Measurements from ENCODE around the gene NIP7.
"Not testable (repeated sequence)": the region's sequence is repeated elsewhere in the genome, so short reads cannot be mapped to it uniquely, and the experiment has no call there.

NIP7 gene

DNA sequence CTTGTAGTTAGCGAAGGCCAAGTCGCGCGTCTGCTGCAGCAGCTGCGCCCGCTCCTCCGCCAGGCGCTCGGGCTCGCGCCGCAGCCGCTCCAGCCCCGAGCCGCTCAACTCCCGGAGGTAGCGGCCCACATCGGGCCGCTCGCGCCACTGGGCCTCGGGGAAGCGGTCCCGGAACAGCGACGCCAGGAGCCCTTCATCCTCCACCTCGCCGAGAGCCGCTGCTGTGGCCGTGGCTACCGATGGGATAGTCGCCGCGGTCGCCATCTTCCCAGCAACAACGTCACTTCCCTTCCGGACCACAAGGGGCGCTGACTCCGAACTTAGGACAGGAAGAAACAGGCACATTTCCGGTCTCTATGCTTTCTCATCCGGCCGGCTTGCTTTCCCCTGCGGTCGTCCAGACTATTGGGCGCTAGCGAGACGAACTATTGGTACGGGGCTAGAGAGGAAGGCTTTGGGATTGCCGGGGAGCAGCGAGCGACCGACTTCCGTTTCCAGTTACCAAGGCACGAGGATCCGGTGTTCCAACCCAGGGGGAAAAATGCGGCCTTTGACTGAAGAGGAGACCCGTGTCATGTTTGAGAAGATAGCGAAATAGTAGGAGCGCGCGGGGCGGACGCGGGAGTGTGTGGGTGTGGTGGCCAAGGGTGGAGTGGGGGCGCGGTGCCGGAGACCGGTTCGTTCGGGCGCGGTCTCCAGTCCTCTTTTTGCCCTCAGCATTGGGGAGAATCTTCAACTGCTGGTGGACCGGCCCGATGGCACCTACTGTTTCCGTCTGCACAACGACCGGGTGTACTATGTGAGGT lies at the start of gene NIP7, which contains the start of gene COG8:
TSS of gene NIP7 (plus strand) at position 484 of the 806 bp plus-strand sequence. CDS start at position 542, 58 bp downstream.
TSS of gene COG8 (minus strand) at position 276 of the 806 bp plus-strand sequence. CDS start at position 264, 12 bp downstream.
- peak within 1 kb of the TSS; percentile 95 for H3K27ac ChIP-seq
- TF ChIP-seq CTCF (IDR thresholded peaks at IDR 0.05; ENCODE audit: low read depth, low read length), result peak; percentile 79
- H3K36me3 ChIP-seq, result peaks cover 61% of the 10 kb centered on the region
- peak; percentile 97 for DNase-seq
- H3K9me3 ChIP-seq (ENCODE audit: severe bottlenecking), result no peaks in the 10 kb centered on the region
- H3K27me3 ChIP-seq (ENCODE audit: insufficient read depth, low read depth, severe bottlenecking), result no peaks in the 10 kb centered on the region
- H3K4me3 ChIP-seq (ENCODE audit: low read depth, low read length), result peak within 1 kb of the TSS; percentile 55

DNA sequence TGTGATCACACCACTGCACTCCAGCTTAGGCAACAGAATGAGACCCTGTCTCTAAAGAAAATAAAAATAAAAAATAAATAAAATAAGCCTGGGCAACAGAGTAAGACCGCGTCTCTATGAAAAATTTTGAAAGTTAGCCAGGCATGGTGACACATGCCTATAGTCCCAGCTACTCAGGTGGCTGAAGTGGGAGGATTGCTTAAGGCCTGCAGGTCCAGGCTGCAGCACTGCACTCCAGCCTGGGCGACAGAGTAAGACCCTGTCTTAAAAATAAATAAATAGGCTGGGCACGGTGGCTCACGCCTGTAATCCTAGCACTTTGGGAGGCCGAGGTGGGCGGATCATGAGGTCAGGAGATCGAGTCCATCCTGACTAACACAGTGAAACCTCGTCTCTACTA lies 47.9 kb upstream of the NIP7 start:
- not testable (repeated sequence) for H3K27me3 ChIP-seq (ENCODE audit: insufficient read depth, low read depth, severe bottlenecking); DNase-seq; H3K9me3 ChIP-seq (ENCODE audit: severe bottlenecking); H3K4me3 ChIP-seq (ENCODE audit: low read depth, low read length); H3K27ac ChIP-seq; H3K36me3 ChIP-seq

- no peak for TF ChIP-seq CTCF (IDR thresholded peaks at IDR 0.05; ENCODE audit: low read depth, low read length)
- no peak for DNase-seq
- H3K27ac ChIP-seq, result no peak overlapping the region
- no peaks in the 10 kb centered on the region for H3K27me3 ChIP-seq (ENCODE audit: insufficient read depth, low read depth, severe bottlenecking)
- 0 out of 2 replicates have a peak, but pooled peaks cover 4% of the 10 kb centered on the region for H3K36me3 ChIP-seq
- no peaks in the 10 kb centered on the region for H3K9me3 ChIP-seq (ENCODE audit: severe bottlenecking)
- no peak overlapping the region for H3K4me3 ChIP-seq (ENCODE audit: low read depth, low read length)
These were observed 46.2 kb upstream of the NIP7 start for GRCh38 chr16:69293401-69293800.

DNA sequence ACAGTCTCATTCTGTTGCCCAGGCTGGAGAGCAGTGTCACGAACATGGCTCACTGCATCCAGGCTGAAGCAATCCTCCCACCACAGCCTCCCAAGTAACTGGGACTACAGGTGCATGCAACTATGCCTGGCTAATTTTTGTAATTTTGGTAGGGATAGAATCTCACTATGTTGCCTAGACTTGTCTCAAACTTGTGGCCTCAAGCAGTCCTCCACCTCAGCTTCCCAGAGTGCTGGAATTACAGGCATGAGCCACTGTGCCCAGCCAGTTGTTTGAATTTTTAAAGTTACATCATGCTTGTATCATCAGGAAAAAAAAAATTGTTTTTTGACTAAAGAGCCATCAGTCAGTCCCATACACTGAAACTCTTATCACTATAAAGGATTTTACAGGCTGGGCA lies 45.5 kb upstream of the NIP7 start:
- Histone ChIP-seq H3K9me3 (ENCODE audit: severe bottlenecking) (no peaks in the 10 kb centered on the region), H3K27me3 (ENCODE audit: insufficient read depth, low read depth, severe bottlenecking) (no peaks in the 10 kb centered on the region), H3K4me3 (ENCODE audit: low read depth, low read length) (no peak overlapping the region), H3K27ac (no peak overlapping the region), H3K36me3 (0 out of 2 replicates have a peak, but pooled peaks cover 3% of the 10 kb centered on the region)
- TF ChIP-seq CTCF (IDR thresholded peaks at IDR 0.05; ENCODE audit: low read depth, low read length), result no peak
- no peak for DNase-seq

GRCh38 chr16:69296771-69297170 lies 42.8 kb upstream of the NIP7 start:
- not testable (repeated sequence) for H3K9me3 ChIP-seq (ENCODE audit: severe bottlenecking); H3K27ac ChIP-seq; H3K4me3 ChIP-seq (ENCODE audit: low read depth, low read length); DNase-seq; H3K27me3 ChIP-seq (ENCODE audit: insufficient read depth, low read depth, severe bottlenecking)
- H3K36me3 ChIP-seq, result peaks cover 18% of the 10 kb centered on the region

DNA sequence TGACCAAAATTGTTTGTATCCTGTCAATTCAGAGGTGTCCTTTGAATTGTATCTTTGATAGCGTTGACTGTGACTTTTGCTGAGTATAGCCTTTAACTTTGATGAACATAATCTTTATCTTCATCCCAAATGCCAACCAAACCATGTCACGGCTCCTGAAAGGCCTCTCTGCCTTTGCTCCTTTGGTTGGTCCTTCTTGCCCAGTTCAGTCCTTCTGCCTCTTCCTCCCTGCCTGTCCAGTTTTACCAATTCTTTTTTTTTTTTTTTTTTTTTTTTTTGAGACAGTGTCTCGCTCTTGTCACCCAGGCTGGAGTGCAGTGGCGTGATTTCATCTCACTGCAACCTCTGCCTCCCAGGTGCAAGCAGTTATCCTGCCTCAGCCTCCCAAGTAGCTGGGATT lies 41.3 kb upstream of the NIP7 start:
- TF ChIP-seq CTCF (IDR thresholded peaks at IDR 0.05; ENCODE audit: low read depth, low read length), result no peak
- Histone ChIP-seq H3K36me3 (peaks cover 18% of the 10 kb centered on the region), H3K4me3 (ENCODE audit: low read depth, low read length) (no peak overlapping the region), H3K27ac (no peak overlapping the region), H3K9me3 (ENCODE audit: severe bottlenecking) (no peaks in the 10 kb centered on the region), H3K27me3 (ENCODE audit: insufficient read depth, low read depth, severe bottlenecking) (no peaks in the 10 kb centered on the region)
- DNase-seq, result no peak
